Gastroesophageal sphincter (tissue), 3 donors: ENCODE measurements around the gene GSDME.
"Not testable (repeated sequence)": the region's sequence is repeated elsewhere in the genome, so short reads cannot be mapped to it uniquely, and the experiment has no call there.

Source experiments
- POLR2AphosphoS5 ChIP-seq: sonication (generic); formaldehyde crosslinking; IDR thresholded peaks from one replicate; pipeline ENCODE4 v1.6.1; 2017; ENCODE audit warnings: antibody characterized with exemption
- TF ChIP-seq, protein P1 (sequence below), 4 experiments: fragments of 200-600 bp in 2 of 4; fragments of 450-650 bp in 2 of 4; sonication (generic) in 1 of 4; IDR thresholded peaks; one replicate each; pipeline ENCODE4 v1.5.1; 2017 to 2019; ENCODE audit warnings: antibody characterized with exemption in 4 of 4, mild to moderate bottlenecking in 2 of 4, moderate library complexity in 2 of 4

DNA sequence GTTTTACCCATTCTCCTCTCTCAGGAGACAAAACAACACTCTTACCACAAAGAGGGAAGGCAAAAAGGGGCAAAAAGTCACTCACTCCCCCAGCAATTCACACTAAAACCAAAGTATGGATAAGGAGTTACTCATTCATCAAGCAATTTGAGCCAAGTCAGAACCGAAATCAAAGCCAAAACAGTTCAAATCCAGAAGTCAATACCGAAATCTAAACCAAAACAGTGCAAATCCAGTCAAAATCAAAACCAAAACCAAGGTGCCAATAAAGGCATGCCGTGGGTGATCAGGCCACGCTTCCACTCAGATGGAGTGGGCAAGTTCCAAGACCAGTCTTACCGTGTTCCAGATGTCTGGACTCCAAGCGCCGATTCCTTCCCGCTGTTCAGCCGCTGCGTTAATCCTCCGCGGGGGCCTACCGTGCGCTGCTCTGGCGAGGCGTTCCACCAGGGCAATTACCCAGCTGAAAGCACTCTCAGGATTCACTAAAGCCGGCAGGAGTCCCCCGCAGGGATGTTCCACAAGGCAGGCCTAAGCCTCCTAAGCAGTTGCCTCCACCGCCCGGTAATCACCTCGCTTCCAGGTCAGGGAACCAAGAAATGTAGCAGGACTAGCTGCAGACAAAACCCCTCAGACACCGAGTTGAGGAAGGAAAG lies 37.6 kb upstream of the GSDME start:
- TF ChIP-seq, protein P1, sequence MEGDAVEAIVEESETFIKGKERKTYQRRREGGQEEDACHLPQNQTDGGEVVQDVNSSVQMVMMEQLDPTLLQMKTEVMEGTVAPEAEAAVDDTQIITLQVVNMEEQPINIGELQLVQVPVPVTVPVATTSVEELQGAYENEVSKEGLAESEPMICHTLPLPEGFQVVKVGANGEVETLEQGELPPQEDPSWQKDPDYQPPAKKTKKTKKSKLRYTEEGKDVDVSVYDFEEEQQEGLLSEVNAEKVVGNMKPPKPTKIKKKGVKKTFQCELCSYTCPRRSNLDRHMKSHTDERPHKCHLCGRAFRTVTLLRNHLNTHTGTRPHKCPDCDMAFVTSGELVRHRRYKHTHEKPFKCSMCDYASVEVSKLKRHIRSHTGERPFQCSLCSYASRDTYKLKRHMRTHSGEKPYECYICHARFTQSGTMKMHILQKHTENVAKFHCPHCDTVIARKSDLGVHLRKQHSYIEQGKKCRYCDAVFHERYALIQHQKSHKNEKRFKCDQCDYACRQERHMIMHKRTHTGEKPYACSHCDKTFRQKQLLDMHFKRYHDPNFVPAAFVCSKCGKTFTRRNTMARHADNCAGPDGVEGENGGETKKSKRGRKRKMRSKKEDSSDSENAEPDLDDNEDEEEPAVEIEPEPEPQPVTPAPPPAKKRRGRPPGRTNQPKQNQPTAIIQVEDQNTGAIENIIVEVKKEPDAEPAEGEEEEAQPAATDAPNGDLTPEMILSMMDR (IDR thresholded peaks at IDR 0.05), result not testable (repeated sequence)
- not testable (repeated sequence) for TF ChIP-seq POLR2AphosphoS5
